ENCODE results near the gene TOR1A. TPM values are rescaled to one million over a fixed set of nuclear protein-coding genes. Genes with fewer than 3 reads are reported as not detected.
"Not testable (repeated sequence)": the region's sequence is repeated elsewhere in the genome, so short reads cannot be mapped to it uniquely, and the experiment has no call there.

TOR1A gene
- total RNA-seq, 1 donor from 2014 or later: 32.6 TPM

GRCh38 chr9:129823542-129823934 lies 398 bp downstream of the TOR1A start:
- no peak for DNase-seq (ENCODE audit: low read depth, low spot score)

DNA sequence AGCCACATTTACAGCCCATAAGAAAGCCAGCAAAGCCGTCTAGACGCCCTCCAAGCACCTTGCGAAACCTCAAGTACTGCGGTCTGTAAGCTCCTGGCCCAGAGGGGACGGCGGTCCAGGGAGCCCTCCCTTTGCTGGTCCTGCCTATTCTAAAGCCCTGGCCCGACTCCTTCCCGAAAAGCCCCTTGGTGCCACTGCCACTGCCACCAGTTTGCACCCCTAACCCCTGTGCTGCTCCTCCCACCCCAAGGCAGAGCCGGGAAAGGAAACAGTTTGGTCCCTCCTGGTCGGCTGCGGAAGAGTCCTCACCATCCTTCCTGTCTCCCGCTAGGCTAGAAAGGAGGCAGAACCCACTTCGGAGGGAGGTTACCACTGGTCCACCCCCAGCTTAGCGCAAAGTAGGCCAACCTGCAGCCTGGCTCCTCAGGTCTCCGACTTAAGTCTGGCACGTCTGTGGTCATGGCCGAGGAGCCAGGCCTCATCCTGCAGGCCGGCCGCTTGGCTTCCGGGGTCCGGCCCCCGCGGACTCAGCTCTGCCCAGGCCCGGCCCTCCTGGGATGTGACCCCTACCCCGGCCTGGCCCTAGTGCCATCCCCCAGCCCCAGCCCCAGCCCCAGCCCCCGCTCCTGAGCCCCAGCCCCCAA lies 916 bp downstream of the TOR1A start:
- no peak for DNase-seq (ENCODE audit: low read depth, low spot score)

DNA sequence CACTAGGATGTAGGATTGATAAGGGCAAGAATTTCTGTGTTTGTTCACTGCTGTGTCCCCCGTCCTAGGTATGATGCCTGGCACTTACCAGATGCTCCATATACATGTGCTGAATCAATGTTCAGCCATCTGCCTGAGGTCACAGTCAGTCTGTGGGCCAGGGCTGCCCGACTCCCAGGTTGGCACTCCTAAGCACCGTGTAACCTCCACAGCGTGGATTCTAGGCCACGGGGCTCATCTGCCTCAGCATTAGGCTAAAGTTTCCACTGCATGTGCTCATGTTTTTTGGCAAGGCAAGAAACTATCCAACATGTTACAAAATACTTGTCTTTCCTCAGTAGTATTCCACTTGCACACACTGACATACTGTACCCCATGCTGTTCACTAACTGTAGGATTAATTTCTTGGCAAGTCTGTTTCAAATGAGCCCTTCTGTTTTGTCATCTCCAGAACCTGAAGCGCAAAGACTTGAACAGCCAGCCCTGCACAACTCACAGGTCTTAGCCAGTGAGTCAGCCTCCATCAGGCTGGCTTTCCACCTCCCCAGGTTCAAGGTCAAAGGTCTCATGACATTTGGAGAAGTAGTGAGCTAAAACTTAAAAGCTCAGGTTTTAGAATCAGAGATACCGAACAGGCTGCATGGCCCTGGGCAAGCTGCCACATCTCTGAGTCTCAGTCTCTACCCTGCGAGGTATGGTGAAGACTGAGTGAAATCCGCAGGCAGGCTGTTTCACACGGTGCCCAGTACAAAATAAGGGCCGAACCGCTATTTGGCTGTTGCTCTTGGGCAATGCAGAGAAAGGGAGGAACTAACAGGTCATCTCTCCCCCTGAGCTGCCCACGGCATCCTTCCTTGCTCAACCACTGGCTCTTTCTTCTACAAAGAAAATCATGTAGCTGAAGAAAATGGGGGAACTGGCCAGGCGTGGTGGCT lies 7.2 kb downstream of the TOR1A start:
- DNase-seq (ENCODE audit: low read depth, low spot score): no peak

DNA sequence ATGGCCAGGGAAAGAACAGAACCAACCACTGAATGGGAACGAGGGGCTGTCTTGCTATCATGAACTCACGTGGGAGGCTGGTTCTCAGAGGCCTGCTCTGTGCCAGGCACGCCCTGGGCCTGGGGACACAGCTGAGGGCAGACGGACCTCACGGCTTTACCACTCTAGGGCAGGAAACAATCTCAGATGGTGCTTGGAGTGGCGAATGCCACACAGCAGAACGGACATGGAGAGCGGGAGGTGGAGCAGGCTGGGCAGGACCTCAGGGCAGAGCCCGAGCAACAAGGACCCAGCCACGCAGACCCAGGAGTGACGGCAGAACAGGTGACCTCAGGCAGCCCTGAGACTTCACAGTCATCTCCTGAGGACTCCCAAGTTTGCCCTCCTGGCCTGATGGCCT lies 8.7 kb downstream of the TOR1A start:
- no peak for DNase-seq (ENCODE audit: low read depth, low spot score)

DNA sequence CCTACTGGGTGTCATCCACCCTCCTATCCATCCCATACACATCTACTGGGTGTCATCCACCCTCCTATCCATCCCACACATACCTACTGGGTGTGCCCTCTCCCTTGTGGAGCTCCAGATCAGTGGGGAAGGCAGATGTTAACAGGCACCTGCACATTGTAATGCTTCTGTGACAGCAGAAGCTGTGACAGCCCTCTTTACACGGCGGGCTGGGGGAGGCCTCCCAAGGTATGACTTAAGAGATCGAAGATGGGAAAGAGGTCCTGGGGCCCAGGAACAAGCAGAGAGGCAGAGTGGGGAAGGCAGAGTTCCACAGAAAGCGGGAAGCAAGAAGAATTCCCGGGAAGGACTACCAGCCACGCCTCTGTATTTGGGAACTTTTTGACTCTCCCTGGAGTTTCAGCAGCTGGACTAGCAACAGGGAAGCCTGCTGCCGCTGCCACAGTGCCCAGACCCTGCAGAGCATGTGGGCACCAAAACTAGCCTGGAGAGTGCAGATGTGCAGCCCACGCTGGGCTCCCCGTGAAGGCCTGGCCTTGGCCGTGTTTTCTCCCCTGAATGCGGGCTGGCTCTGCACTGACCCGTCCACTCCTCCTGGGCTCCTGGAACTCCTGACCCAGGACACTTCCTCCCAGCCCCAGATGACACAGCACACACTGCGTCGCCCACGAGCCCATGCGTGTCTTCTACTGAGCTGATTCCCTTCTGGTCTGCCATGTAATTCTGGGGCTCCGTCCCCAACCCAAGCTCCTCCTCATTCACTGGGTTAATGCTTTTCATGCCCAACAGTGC lies 9.3 kb downstream of the TOR1A start:
- no peak for DNase-seq (ENCODE audit: low read depth, low spot score)

- no peak for DNase-seq (ENCODE audit: low read depth, low spot score)
These were observed 10.3 kb downstream of the TOR1A start for GRCh38 chr9:129813661-129814060.

GRCh38 chr9:129812385-129812784 lies 11.6 kb downstream of the TOR1A start:
- no peak for DNase-seq (ENCODE audit: low read depth, low spot score)

DNA sequence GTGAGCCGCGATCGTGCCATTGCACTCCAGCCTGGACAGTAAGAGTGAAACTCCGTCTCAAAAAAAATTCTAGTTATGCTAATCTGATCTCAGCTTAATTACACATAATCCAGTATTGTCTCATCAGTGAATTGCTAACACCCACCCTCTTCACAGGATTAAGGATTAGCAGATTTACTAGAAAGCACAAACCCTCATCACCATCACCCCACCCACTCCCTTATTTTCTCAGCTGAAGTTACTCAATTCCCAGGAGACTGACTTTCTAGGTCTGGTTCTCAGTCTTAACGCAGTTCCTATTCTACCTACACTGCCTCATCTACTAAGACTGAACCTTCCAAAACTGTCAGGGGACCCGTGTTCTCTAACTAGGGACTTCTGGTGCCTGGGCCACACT lies 12.0 kb downstream of the TOR1A start:
- no peak for DNase-seq (ENCODE audit: low read depth, low spot score)

GRCh38 chr9:129810788-129811187 lies 13.1 kb downstream of the TOR1A start:
- DNase-seq (ENCODE audit: low read depth, low spot score): no peak

GRCh38 chr9:129810116-129810515 lies 13.8 kb downstream of the TOR1A start:
- DNase-seq (ENCODE audit: low read depth, low spot score): no peak

DNA sequence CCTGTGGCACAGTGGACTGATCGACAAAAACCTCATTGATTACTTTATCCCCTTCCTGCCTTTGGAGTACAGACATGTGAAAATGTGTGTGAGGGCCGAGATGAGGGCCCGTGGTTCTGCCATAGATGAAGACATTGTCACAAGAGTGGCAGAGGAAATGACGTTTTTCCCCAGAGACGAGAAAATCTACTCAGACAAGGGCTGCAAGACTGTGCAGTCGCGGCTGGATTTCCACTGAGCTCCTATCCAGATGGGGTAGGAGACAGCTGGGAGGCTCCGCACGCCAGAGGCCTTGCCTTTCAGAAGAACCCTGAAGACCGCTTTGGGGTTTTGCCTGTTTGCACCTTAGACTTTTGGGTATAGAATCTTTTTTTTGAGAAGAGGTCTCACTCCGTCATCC lies 14.6 kb downstream of the TOR1A start:
- DNase-seq (ENCODE audit: low read depth, low spot score): no peak

- no peak for DNase-seq (ENCODE audit: low read depth, low spot score)
These were observed 17.9 kb downstream of the TOR1A start for GRCh38 chr9:129806061-129806460.

DNA sequence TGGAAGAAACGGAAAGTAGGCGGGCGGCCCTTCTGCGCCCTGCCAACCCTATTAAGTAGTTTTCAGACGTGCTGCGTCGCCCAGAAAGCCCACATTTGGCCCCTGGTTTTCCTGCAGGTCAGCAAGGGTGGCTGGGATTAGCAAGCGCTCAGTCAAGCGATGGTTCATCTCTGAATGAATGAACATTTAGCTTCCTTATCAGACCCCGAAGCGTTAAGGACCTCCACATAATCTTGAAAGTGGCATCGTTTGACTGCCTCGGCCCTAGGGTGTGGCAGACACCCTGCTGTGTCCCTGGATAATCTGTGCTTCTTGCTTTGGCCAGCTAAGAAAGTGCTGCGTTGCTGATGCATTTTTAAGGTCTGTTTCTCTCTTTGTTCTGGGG lies 20.3 kb downstream of the TOR1A start:
- DNase-seq (ENCODE audit: low read depth, low spot score): no peak

DNA sequence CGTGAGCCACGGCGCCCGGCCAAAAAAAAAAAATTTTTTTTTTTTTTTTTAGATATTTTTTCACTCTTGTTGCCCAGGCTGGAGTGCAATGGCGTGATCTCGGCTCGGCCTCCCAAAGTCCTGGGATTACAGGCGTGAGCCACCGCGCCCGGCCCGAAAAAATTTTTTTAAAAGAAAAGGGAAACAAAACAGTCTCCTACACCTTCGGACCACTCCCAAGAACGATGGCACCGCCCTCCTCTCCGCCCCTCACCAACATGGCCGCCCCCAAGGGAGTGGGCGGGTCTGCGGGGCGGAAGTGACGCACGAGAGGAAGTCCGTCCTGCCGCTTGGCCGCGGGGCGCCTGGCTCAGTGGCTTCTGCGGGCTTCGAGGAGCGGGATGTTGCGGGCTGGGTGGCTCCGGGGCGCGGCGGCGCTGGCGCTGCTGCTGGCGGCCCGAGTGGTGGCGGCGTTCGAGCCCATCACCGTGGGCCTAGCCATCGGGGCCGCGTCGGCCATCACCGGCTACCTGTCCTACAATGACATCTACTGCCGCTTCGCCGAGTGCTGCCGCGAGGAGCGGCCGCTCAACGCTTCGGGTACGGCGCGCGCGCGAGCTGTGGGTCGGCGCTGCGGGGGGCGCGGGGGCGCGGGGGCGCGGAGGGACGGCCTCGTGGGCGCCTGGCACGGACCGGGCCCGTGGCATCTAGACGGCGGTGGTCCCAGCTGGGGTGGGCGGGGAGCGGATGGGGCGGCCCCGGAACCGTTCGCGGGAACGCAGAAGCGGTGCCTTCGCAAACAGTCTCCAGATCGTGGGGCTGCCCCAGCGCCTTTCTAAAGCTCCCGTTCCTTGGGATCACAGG lies 20.9 kb downstream of the TOR1A start, which contains the start of gene TOR1B:
Gene TOR1B, plus strand, starts transcription at position 352 of the 843 bp plus-strand sequence. Its CDS starts 29 bp downstream, at position 381.
- peak; percentile 77 for DNase-seq (ENCODE audit: low read depth, low spot score)

- no peak for DNase-seq (ENCODE audit: low read depth, low spot score)
These were observed 22.4 kb downstream of the TOR1A start for GRCh38 chr9:129801504-129801903.

- DNase-seq (ENCODE audit: low read depth, low spot score): no peak
These were observed 25.0 kb downstream of the TOR1A start for GRCh38 chr9:129798973-129799372.

GRCh38 chr9:129796029-129796428 lies 27.9 kb downstream of the TOR1A start:
- DNase-seq (ENCODE audit: low read depth, low spot score): not testable (repeated sequence)

DNA sequence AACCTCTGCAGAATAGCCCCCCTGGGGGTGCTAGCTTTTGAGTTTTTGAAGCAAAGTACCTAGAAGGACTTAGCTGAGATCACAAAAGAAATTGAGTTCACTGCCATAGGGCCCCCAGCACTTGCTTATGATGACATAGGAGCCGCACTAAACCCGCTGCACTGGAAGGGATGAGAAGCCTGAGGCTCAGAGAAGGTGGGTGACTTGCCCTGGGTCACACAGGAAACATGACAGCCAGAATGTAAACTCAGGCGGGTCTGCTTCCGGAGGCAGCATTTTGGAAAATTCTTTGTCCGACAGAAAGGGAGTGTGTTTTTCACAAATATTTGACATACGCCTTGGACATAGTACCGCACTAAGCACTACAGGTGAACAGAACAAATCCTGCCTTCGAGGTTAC lies 29.4 kb downstream of the TOR1A start:
- DNase-seq (ENCODE audit: low read depth, low spot score): no peak

- no peak for DNase-seq (ENCODE audit: low read depth, low spot score)
These were observed 37.5 kb downstream of the TOR1A start for GRCh38 chr9:129786481-129786880.

DNA sequence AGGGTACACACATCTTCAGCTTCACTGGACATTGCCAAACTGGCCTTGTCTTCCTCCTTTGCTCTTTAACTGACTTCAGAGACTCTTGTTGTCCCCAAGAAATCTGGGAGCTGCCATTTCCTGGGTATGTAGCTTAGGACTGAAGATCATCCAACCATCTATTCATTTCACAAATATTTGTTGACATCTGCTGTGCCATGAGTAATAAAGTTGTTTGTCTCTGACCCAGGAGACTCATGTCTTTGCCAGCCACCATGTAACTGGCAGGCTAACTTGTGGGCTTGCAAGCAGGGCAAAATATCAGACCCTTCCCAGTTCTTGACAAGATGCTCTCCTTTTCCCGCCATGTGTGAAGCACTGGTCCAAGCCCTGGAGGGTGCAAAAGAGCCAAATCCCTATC lies 38.1 kb downstream of the TOR1A start:
- DNase-seq (ENCODE audit: low read depth, low spot score): no peak

DNA sequence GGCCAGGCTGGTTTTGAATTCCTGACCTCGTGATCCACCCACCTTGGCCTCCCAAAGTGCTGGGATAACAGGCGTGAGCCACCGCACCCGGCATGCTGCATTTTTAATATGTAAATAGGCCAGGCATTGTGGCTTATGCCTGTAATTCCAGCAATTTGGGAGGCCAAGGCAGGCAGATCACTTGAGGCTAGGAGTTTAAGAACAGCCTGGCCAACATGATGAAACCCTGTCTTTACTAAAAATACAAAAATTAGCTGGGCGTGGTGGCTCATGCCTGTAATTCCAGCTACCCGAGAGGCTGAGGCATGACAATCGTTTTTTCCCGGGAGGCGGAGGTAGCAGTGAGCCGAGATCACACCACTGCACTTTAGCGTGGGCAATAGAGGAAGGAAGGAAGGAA lies 39.0 kb downstream of the TOR1A start:
- DNase-seq (ENCODE audit: low read depth, low spot score): not testable (repeated sequence)
